ENCODE data around the gene ATXN10. TPM values are rescaled to one million over a fixed set of nuclear protein-coding genes. Genes with fewer than 3 reads are reported as not detected.

ATXN10 gene
- total RNA-seq, 4 donors from 2014 or later = 110 to 145 (median 134) TPM

DNA sequence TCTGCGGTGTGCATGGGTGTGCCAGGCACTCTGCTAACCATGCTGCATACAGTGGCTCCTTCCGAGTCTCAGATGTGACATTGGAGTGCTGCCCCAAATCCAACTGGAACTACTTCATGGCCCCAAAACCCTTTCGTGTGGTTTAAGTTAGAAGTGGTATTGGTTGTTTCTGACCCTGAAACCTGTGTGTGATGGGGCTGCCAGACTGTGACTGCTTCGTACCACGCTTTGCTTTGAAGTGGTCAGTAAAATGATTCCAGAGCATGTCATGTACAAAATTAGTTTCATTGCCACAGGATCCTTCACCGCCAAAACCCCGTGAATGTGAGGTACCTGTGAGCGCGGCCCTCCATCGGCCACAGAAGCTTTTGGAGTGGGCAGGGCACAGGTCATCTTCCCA, 163.2 kb downstream of the ATXN10 start:
- no peaks in the 10 kb centered on the region for H3K36me3 ChIP-seq
- H3K27ac ChIP-seq = no peak overlapping the region
- no peaks in the 10 kb centered on the region for H3K4me1 ChIP-seq
- no peaks in the 10 kb centered on the region for H3K9me3 ChIP-seq
- no peaks in the 10 kb centered on the region for H3K27me3 ChIP-seq
- no peak for DNase-seq
- 98 to 99% methylated on average over 7 to 10 of the region's 10 CpGs for WGBS, 2 donors
- intact Hi-C loops (cut with DNase I) = no loop called here
- H3K4me3 ChIP-seq (replicated peaks in 1 of 3) = no peak overlapping the region
- no peak for TF ChIP-seq CTCF (IDR thresholded peaks at IDR 0.05)
- no peak for TF ChIP-seq POLR2A (IDR thresholded peaks at IDR 0.05)

- Histone ChIP-seq H3K27me3 (no peaks in the 10 kb centered on the region), H3K9me3 (no peaks in the 10 kb centered on the region), H3K36me3 (no peaks in the 10 kb centered on the region), H3K4me3 (replicated peaks in 1 of 3) (no peak overlapping the region), H3K27ac (no peak overlapping the region), H3K4me1 (no peaks in the 10 kb centered on the region)
- DNase-seq = no peak
- TF ChIP-seq CTCF (IDR thresholded peaks at IDR 0.05) (no peak), POLR2A (IDR thresholded peaks at IDR 0.05) (no peak)
- intact Hi-C loops (cut with DNase I) = no loop called here
- 92 to 93% methylated on average over 8 of the region's 8 CpGs for WGBS, 2 donors
Observed at GRCh38 chr22:45836418-45837169, 165.0 kb downstream of the ATXN10 start.

GRCh38 chr22:45837508-45837907, 165.9 kb downstream of the ATXN10 start:
- 98 to 99% methylated on average over 7 of the region's 7 CpGs for WGBS, 2 donors
- H3K9me3 ChIP-seq = no peaks in the 10 kb centered on the region
- intact Hi-C loops (cut with DNase I) = no loop called here

GRCh38 chr22:45838305-45838887, 166.8 kb downstream of the ATXN10 start:
- no peaks in the 10 kb centered on the region for H3K9me3 ChIP-seq
- no peak overlapping the region for H3K4me3 ChIP-seq (replicated peaks in 1 of 3)
- DNase-seq = no peak
- no peaks in the 10 kb centered on the region for H3K4me1 ChIP-seq
- WGBS, 2 donors = 79 to 83% methylated on average over 5 of the region's 5 CpGs
- H3K27ac ChIP-seq = no peak overlapping the region
- intact Hi-C loops (cut with DNase I) = no loop called here
- TF ChIP-seq POLR2A (IDR thresholded peaks at IDR 0.05) (no peak), CTCF (IDR thresholded peaks at IDR 0.05) (no peak)
- peaks cover 0 to 4% of the 10 kb centered on the region in 2 donors for H3K36me3 ChIP-seq
- no peaks in the 10 kb centered on the region for H3K27me3 ChIP-seq

More at GRCh38 chr22:45837508-45837907, 165.9 kb downstream of the ATXN10 start:
- no peak for DNase-seq
- Histone ChIP-seq H3K27ac (no peak overlapping the region), H3K4me1 (no peaks in the 10 kb centered on the region), H3K27me3 (no peaks in the 10 kb centered on the region), H3K4me3 (replicated peaks in 1 of 3) (no peak overlapping the region), H3K36me3 (no peaks in the 10 kb centered on the region)
- no peak for TF ChIP-seq CTCF (IDR thresholded peaks at IDR 0.05)
- TF ChIP-seq POLR2A (IDR thresholded peaks at IDR 0.05) = no peak

GRCh38 chr22:45840483-45840882, 168.8 kb downstream of the ATXN10 start:
- Histone ChIP-seq H3K4me3 (replicated peaks in 1 of 3) (no peak overlapping the region), H3K36me3 (peaks cover 0 to 4% of the 10 kb centered on the region in 2 donors), H3K27me3 (no peaks in the 10 kb centered on the region), H3K9me3 (no peaks in the 10 kb centered on the region), H3K4me1 (no peaks in the 10 kb centered on the region), H3K27ac (no peak overlapping the region)
- intact Hi-C loops (cut with DNase I) = no loop called here
- no peak for DNase-seq
- no peak for TF ChIP-seq CTCF (IDR thresholded peaks at IDR 0.05)
- TF ChIP-seq POLR2A (IDR thresholded peaks at IDR 0.05) = no peak
- 85 to 92% methylated on average over 8 of the region's 8 CpGs for WGBS, 2 donors
